ENCODE results near the gene B4GALT2.

B4GALT2 gene

DNA sequence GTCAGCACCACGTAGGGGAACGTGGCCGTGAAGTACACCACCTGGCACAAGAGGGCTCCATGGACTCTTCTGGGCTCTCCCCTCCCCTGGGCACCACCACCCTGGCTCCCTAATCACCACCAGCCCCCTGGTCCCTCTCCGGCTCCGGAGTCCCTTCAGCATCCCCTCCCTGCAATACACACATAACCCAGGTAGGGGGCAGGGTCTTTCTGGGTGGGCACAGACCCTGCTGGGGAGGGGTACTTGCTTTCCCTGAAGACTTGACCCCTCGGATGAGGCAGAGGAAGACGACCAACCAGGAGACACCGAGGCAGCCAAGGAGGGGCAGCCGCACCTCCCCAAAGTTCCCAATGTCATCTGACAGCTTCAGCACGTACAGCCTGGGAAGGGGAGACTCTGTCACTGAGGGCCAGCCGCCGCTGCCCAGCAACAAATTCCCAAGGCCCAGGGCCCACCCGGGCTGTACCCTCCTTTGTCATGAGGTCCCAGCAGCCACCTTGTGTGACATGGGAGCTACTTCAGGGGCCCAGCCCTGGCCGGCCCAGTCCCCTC, 23.7 kb downstream of the B4GALT2 start:
- DNase-seq (ENCODE audit: low read depth in 2 of 2), result no peak

DNA sequence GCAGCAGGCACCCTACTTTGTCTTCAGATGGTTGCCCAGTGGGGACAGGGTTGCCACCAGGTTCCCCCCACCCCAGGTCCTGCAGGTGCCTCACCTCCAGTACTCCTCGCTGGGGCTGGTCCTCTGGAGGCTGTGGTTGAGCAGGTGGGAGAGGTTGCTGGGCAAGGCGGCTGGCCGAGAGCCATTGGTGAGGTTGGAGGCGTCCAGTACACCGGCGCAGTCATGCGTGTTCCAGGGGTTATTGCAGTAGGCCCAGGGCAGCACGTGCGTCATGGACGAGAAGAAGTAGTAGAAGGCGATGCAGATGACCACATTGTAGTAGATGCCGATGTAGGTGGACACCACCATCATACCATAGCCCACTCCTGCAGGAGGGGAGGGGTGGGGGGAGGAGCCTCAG, 29.2 kb downstream of the B4GALT2 start:
- no peak for DNase-seq (ENCODE audit: low read depth in 2 of 2)

GRCh38 chr1:44010935-44011471, 32.0 kb downstream of the B4GALT2 start:
- DNase-seq (ENCODE audit: low read depth in 2 of 2), result no peak

GRCh38 chr1:44012404-44012803, 33.4 kb downstream of the B4GALT2 start:
- DNase-seq (ENCODE audit: low read depth in 2 of 2), result no peak

DNA sequence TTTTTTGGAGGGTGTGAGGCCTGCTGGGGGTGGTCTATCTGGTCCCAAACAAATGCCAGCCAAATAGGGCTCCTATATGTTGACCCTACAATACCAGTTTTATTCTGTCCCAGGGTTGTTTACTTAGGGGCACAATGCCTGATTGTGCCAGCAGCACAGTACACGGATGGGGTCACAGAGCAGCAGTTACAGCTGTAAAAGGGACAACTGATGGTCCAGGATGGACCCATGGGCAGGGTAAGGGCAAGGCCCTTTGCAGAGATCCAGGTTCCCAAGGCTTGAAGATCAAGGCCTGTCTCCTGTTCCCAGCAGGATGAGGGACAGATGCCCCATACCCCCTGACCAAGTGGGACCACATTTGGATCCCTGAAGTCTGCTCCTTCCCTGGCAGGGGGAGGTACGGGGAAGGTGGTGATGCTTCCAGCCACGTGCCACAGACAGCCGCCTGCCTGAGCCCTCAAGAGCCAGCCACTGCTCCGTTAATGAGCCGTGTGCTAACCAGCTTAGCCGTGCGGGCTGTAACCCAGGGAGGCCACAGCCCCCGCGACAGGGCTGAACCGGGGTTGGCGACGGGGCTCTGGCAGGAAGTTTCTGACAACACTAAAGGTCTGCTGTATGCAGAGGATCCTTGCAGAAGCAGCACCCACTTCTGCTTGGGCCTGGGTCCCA, 34.1 kb downstream of the B4GALT2 start:
- no peak for DNase-seq (ENCODE audit: low read depth in 2 of 2)

GRCh38 chr1:44013949-44014348, 34.9 kb downstream of the B4GALT2 start:
- no peak for DNase-seq (ENCODE audit: low read depth in 2 of 2)

DNA sequence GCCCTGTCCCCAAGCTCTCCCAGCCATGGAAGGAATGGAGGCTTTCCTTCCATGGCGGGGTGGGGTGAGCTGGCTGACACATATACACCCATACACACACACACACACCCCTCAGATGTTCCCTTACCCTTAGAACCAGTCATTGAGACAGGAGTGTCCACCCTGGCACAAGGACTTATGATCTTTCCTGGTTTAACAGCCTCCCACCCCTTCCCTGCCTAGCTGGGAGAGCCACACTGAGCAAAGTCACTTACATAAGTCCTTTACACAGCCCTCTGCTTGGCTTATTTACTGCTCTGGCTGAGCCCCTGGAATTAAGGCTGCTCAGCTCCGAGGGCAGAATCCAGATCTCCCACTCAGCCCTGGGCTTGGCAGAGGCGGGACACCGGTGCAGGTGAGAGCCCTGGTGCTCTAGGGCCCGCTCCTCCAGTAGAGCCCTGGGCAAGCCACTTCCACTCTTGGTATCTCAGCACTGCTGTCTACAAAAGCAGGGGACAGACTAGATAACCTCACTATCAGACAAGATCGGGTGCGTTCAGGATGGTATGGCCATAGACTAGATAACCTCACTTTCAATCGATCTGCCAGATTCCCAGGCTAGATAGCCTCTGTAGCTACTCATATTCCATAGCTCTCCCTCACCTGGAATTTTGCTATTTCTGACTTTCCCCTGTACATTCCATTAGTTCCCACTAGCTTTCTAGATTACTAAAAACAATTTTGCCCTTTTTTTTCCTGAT, 35.5 kb downstream of the B4GALT2 start:
- no peak for DNase-seq (ENCODE audit: low read depth in 2 of 2)

- no peak for DNase-seq (ENCODE audit: low read depth in 2 of 2)
These were observed 36.2 kb downstream of the B4GALT2 start for GRCh38 chr1:44015206-44015605.

DNA sequence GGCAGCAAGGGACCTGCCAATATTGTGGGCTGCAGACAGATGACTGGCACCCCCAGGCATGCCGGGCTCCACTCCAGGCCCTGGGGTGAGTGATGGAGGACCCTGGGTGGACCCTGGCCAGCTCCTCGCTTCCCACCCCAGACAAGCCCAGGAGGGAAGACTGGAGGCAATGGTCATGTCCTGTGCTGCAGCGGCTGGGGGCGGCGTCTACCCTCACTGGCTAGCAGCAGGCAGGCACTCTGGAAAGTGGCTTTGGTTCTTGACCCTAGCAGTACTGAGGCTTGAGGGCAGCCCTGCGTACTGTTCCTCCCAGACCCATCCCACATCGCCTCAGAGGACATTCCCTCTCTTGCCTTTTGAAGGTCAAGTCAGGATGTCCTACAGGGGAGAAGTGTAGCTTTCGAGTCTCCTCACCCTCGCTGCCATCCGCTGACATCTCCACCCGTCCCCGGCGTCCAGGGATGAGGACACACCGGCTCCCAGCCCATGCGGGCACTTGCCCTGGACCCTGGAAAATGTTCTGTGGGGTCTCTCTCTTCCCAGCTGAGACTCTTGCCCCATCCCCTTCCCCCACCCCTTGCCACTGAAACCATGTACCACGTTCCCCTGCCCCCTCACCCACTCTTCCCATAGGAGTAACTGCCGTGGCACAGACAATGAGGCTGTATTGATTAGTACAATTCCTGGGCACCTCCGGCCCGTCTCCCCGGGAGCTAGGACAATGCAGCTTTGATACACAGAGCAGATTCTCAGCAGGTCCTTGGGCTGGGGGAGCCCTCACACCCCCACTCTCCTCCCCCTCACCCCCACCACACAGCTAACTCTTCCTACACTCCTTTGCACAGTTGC, 37.3 kb downstream of the B4GALT2 start:
- DNase-seq (ENCODE audit: low read depth in 2 of 2), result no peak

DNA sequence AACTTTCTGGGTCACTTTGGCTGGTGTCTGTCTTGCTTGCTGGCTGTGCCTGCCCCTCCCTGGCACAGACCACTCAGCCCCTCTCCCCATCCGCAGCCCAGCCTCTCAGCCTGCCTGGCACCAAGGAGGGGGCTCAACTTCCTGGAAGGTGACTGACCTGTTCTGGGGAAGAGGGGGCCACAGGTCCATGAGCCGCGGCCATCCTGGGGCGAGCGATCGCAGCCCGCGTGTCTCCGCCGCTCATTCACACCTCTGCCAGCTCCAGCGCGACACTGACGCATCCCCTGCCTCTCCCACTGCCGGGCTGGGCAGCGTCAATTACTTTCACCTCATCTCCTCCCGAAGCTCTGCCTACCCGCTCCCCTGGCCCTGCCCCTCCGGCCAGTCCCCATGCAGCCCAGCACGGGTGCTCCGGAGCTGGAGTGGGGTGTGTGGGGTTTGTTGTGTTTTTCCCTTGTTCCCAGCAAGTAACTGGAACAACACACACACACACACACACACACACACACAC, 37.9 kb downstream of the B4GALT2 start:
- DNase-seq (ENCODE audit: low read depth in 2 of 2), result no peak

GRCh38 chr1:44019466-44019948, 40.5 kb downstream of the B4GALT2 start:
- no peak for DNase-seq (ENCODE audit: low read depth in 2 of 2)

DNA sequence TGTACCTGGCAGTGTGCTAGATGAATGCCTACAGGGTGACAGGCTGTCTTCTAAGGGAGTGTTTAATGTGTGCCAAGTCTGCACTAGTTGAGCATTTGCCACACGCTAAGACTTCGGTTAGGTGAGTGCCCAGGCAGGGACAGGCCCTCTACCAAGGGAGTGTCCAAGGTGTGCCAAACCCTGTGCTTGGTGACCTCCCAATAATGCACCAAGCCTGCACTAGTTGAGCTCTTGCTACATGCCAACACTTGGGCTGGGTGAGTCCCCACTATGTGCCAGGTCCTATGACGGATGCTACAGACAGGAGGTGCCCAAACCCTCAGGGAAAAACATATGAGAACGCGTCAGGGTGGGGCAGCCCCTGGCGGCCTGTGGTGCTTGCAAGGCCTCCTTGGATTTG, 41.5 kb downstream of the B4GALT2 start:
- DNase-seq (ENCODE audit: low read depth in 2 of 2), result no peak

- no peak for DNase-seq (ENCODE audit: low read depth in 2 of 2)
These were observed 42.1 kb downstream of the B4GALT2 start for GRCh38 chr1:44021156-44021555.

- no peak for DNase-seq (ENCODE audit: low read depth in 2 of 2)
These were observed 42.7 kb downstream of the B4GALT2 start for GRCh38 chr1:44021581-44022321.

DNA sequence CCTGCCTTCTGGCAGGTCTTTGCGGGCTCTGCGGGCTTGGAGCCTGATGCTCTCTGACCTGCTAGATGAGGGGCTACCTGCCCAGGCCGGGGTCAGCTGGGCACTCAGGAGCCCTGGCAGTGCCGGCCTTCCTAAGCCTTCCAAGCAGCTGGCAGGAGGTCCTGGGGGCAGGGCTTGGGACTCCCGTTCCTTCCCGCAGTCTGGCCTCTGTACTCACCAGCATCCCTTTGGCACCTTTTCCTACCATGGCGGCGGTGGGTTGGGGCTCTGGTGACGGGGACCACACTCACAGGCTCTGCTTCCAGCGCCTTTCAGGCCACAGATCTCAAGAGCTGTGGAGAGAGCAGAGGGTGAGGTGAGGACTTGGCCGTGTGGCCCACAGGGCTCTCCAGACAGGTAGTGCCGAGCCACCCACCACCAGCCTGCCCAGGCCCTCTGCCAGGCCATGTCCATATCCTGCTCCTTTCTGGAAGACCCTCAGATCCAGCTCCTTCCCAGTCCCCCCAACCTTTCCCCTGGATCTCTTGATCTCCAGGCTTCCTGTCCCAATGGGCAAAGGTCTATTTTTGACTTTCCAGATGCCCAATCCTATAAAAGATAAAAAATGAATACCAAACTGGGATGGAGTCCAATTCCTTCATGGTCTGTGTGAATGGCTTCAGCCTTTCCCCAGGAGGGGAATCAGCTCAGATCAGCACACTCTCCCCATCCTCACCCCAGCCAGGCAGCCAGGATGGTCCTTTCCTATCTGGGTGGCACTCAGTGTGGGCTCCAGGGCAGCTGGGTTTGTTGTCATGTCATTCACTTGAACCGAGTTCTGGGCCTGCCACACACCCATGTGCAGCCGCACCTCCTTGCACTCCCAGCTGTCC, 45.3 kb downstream of the B4GALT2 start:
- DNase-seq (ENCODE audit: low read depth in 2 of 2), result no peak

DNA sequence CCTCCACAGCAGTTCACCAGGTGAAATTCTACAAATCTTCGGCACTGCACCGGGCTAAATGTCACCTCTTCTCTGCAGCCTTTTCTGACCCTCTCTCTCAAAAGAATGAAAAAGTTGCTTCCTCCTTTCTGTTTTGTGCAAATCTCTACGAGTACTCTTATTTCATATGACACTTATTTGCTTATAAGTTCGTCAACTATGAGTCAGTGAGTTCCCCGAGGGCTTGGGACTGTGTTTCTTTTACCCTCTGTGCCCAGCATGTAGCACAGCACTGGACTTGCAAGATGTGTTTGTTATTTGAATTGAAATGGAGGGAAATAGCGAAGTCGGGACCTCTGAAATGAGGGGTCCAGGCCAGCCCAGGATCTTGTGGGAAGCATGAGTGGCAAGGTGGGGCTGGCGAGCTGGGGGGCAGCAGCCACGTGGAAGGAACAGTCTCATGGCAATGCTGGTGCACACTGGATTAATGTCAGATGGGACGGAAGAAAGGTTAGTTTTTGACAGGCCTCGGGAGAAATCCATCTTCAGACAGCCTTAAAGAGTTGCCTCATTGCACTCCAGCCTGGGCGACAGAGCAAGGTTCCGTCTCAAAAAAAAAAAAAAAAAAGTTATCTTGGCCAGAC, 46.0 kb downstream of the B4GALT2 start:
- no peak for DNase-seq (ENCODE audit: low read depth in 2 of 2)

DNA sequence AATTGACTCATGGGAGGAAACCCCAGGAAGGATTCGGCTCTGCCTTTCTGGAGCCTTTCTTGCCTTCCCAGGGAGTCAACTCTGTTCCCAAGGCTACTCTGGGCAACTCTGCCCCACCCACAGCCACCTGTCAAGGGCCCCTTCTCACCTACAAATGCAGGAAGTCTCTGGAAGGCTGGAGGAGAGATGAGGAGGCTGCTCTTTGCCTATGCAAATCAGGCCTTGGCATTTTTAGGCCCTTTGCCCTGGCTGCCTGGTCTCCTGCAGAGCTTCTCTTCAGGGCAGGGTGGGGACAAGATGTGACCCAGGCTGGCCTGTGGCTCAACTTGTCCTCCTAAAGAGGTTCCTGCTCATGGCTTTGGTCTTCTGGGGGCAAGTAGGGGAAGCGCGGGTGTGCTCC, 46.8 kb downstream of the B4GALT2 start:
- DNase-seq (ENCODE audit: low read depth in 2 of 2), result no peak

DNA sequence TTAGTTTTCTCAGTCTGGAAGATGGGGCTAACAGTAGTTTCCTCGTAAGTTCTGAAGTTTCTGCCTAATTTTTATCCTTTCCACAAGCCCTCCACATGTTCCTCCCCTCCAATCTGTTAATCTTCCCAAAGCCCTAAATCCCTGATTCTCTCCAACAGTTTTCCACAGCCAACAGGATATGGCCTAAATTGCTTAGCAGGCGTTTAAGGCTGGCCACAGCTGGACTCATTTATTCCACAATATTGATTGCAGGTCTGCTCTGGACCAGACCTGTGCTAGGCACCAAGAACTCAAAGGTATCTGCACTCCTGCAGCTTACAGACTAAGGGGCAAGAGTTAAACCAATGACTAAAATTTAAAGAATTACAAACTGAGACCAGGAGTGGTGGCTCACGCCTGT, 48.3 kb downstream of the B4GALT2 start:
- no peak for DNase-seq (ENCODE audit: low read depth in 2 of 2)

- DNase-seq (ENCODE audit: low read depth in 2 of 2), result no peak
These were observed 50.4 kb downstream of the B4GALT2 start for GRCh38 chr1:44029260-44029910.
